Right hindlimb (tissue), 1 donor: Measurements from ENCODE around the gene UBA52.
"Not testable (repeated sequence)": the region's sequence is repeated elsewhere in the genome, so short reads cannot be mapped to it uniquely, and the experiment has no call there.

Source experiments
- DNase-seq: peaks from one replicate; pipeline ENCODE4 v3.0.0-alpha.2; 2018

UBA52 gene

GRCh38 chr19:18557411-18558201 lies 14.1 kb upstream of the UBA52 start, which contains the start of gene KXD1:
KXD1 (plus strand) TSS chr19:18557870; CDS start chr19:18562057, 4,187 bp downstream.
- peak; percentile 97 for DNase-seq

GRCh38 chr19:18558202-18558555 lies 13.5 kb upstream of the UBA52 start:
- no peak for DNase-seq

- no peak for DNase-seq
These were observed 13.1 kb upstream of the UBA52 start for GRCh38 chr19:18558604-18559003.

GRCh38 chr19:18559685-18560084 lies 12.0 kb upstream of the UBA52 start:
- DNase-seq: no peak

GRCh38 chr19:18562086-18562485 lies 9.6 kb upstream of the UBA52 start:
- peak; percentile 68 for DNase-seq

- DNase-seq: no peak
These were observed 4.7 kb upstream of the UBA52 start for GRCh38 chr19:18566953-18567352.

- no peak for DNase-seq
These were observed 3.3 kb upstream of the UBA52 start for GRCh38 chr19:18568367-18568766.

- DNase-seq: no peak
These were observed 3.1 kb downstream of the UBA52 start for GRCh38 chr19:18574691-18575291.

- DNase-seq: no peak
These were observed 4.7 kb downstream of the UBA52 start for GRCh38 chr19:18576383-18576782.

- DNase-seq: no peak
These were observed 5.8 kb downstream of the UBA52 start for GRCh38 chr19:18577365-18577914.

GRCh38 chr19:18580311-18580710 lies 8.7 kb downstream of the UBA52 start:
- DNase-seq: no peak

GRCh38 chr19:18586306-18586705 lies 14.6 kb downstream of the UBA52 start:
- DNase-seq: no peak

GRCh38 chr19:18587561-18587960 lies 15.9 kb downstream of the UBA52 start:
- no peak for DNase-seq

GRCh38 chr19:18587962-18588610 lies 16.4 kb downstream of the UBA52 start:
- DNase-seq: no peak

GRCh38 chr19:18588611-18589379 lies 17.1 kb downstream of the UBA52 start, which contains the start of gene REX1BD:
REX1BD (plus strand) TSS chr19:18588798; CDS start chr19:18588802, 4 bp downstream.
- DNase-seq: peak; percentile 92

- DNase-seq: peak; percentile 85
These were observed 18.0 kb downstream of the UBA52 start for GRCh38 chr19:18589380-18590272.

- DNase-seq: peak; percentile 93
These were observed 18.9 kb downstream of the UBA52 start for GRCh38 chr19:18590273-18591272.

GRCh38 chr19:18591735-18592385 lies 20.2 kb downstream of the UBA52 start:
- no peak for DNase-seq

GRCh38 chr19:18592732-18593131 lies 21.1 kb downstream of the UBA52 start:
- not testable (repeated sequence) for DNase-seq
